ENCODE data around the gene AGAP3.

- no peak for TF ChIP-seq EZH2phosphoT487 (IDR thresholded peaks at IDR 0.05; ENCODE audit: insufficient read depth, low read depth)
- TF ChIP-seq EZH2 (IDR thresholded peaks at IDR 0.05; ENCODE audit: insufficient read depth, poor library complexity, severe bottlenecking), result no peak
Measured at GRCh38 chr7:151088019-151088855, 2.0 kb downstream of the AGAP3 start.

Data from GM23248 (cell line).